SIG-M5 treated with dmso at 0.1 percent for 504 hours (cell line): ENCODE data around the gene THRAP3.
"Not testable (repeated sequence)": the region's sequence is repeated elsewhere in the genome, so short reads cannot be mapped to it uniquely, and the experiment has no call there.

Source experiments
- DNase-seq: peaks from one replicate; lab custom pipeline; 2025; ENCODE audit not compliant: unreplicated experiment; lab: John Stamatoyannopoulos, UW

THRAP3 gene

DNA sequence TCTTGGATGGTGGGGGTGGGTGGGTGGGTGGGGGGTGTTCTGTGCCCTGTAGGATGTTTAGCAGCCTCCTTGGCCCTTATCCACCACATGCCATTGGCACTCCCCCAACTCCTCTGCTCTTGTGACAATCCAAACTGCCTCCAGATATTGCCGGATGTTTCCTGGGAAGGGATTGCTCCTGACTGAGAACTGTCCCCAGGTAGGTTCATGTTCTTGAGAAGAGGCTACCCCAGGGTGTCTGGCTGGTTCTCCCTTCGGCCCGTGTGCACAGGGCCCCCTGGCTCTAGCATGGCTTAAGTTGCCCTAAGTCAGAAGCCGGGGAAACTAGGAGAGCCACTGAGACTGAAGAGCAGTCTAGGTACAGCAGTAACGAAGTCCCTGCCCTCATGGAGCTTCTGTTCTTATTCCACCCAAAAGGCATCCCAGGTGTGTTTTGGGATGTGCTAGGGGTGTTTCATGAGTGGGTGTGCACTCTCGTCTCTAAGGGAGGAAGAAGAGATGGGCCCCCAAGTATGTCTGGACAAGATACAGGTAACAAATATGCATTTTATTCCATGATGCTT, 19.8 kb upstream of the THRAP3 start:
- DNase-seq: no peak

- no peak for DNase-seq
These were observed 17.9 kb upstream of the THRAP3 start for GRCh38 chr1:36206323-36206858.

GRCh38 chr1:36207339-36207738, 16.9 kb upstream of the THRAP3 start:
- DNase-seq: no peak

DNA sequence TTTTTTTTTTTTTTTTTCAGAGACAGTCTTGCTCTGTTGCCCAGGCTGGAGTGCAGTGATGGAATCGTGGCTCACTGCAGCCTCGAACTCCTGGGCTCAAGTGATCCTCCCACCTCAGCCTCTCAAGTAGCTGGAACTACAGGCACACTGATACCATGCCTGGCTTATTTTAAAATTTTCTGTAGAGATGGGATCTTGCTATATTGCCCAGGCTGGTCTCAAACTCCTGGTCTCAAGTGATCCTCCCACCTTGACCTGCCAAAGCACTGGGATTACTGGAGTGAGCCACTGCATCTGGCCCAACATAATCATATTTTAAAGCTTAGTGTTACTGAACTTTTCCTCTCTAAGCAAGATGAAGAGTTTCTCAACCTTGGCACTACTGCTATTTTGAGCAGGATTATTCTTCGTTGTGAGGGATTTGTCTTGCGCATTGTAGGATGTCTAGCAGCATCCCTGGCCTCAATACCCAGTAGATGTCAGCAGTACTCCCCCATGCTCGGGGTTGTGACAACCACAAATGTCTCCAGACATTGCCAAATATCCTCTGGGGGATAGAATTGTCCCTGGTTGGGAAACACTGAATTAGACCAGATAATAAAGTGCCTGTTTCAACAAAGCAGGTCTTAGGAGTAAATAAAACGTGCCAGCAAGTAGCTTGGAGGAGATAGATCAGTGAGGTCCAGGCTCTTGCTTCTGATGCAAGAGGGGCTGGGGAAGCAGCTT, 15.1 kb upstream of the THRAP3 start:
- DNase-seq: peak; percentile 90

DNA sequence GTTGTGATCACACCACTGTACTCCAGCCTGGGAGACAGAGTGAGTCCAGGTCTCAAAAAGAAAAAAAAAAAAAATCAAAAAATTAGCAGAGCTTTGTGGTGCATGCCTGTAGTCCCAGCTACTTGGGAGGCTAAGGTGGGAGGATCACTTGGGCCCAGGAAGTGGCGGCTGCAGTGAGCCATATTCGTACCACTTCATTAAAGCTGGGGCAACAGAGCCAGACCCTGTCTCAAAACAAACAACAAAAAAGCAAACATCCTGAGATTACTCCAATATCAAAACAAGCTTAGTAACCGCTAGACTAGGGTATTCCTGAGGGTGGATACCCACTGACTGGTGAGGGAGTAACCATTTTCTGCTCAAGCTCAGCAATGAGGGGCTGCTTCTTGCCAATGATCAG, 12.9 kb upstream of the THRAP3 start:
- DNase-seq: no peak

DNA sequence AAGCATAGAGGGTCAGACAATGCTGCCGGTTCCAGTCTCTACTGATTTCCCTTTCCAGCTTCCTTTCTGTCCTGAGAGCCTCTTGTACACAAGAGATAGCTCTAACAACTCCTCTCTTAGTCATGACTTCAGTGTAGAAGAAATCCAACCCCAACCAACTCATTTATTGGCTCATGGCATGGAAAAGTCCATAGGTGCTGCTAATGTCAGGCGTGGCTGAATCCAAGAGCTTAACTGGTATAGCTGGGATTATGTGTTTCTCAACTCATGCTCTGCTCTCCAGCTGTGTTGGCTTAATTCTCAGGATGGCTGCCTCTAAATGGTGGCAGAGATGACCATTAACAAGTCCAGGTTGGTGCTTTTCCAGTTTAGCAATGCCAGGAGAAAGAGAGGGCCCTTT, 12.4 kb upstream of the THRAP3 start:
- no peak for DNase-seq

GRCh38 chr1:36212782-36213181, 11.5 kb upstream of the THRAP3 start:
- DNase-seq: peak; percentile 21

DNA sequence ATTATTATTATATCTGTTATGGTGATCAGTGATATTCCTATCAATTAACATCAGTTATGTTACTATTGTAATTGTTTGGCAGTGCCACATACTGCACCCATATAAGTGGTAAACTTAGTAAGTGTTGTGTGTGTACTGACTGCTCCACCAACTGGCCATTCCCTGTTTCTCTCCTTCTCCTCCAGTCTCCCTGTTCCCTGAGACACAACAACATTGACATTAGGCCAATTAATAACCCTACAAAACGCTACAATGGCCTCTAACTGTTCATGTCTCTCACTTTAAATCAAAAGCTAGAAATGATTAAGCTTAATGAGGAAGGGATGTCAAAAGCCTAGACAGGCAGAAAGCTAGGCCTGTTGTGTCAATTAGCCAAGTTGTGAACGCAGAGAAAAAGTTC, 6.6 kb upstream of the THRAP3 start:
- DNase-seq: no peak

DNA sequence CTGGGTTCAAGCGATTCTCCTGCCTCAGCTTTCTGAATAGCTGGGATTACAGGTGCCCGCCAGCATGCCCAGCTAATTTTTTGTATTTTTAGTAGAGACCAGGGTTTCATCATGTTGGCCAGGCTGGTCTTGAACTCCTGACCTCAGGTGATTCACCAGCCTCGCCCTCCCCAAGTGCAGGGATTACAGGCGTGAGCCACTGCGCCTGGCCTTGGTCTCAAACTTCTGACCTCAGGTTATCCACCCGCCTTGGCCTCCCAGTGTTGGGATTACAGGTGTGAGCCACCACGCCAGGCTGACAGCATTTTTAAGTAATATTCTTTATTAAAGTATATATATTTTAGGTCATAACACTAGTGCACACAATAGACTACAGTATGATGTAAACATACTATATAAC, 2.3 kb upstream of the THRAP3 start:
- DNase-seq: not testable (repeated sequence)

- no peak for DNase-seq
These were observed 1.5 kb upstream of the THRAP3 start for GRCh38 chr1:36222481-36223380.

GRCh38 chr1:36223381-36223995, 755 bp upstream of the THRAP3 start:
- peak; percentile 36 for DNase-seq

- peak; percentile 86 for DNase-seq
These were observed 467 bp downstream of the THRAP3 start for GRCh38 chr1:36224537-36225282.

DNA sequence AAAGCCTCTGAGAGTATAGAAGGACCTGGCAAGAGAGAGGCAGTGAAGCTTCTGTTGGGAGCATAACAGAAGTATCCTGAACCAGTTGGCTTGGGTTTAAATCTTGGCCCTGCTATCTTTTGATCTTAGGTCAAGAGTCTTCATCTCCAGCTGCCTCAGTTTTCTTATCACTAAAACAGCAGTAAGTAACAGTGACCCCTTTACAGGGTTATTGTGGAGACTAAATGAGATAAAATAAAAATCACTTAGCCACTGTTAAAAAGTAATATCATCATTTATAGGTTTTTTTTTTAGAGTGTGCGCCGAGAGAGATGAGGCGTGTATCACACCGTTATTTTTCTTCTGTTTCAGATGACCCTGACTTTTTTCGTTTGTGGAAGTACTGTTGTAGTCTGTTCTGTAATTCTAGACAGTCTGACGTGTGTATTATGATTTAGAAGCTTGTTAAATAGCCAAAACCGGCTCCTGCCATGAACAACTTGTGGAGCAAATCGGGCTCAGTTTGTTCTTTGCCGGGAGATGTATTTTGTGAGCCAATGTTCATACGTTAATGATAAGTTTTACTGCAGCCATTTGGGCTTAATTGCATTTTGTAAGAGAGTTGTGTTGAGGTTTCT, 1.1 kb downstream of the THRAP3 start:
- DNase-seq: no peak

- not testable (repeated sequence) for DNase-seq
These were observed 6.0 kb downstream of the THRAP3 start for GRCh38 chr1:36230279-36230678.

DNA sequence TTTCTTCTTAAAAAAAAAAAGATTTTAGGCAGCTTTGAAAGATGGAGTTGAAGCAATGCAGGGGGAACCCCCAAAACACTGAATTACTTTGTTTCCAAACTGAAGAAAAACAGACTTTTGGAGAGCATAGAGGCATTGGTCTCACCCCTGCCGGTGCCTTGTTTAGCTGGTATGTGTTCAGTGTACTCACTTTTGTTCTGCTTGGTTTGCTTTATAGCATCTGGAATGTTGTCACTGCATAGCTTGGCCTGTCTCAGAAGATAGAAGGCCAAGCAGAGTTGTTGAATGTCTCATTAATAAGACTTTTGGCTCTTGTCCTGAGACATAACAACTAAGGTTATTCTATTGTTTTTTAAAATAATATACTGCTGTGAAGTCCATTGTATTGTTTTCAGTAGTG, 6.9 kb downstream of the THRAP3 start:
- no peak for DNase-seq

DNA sequence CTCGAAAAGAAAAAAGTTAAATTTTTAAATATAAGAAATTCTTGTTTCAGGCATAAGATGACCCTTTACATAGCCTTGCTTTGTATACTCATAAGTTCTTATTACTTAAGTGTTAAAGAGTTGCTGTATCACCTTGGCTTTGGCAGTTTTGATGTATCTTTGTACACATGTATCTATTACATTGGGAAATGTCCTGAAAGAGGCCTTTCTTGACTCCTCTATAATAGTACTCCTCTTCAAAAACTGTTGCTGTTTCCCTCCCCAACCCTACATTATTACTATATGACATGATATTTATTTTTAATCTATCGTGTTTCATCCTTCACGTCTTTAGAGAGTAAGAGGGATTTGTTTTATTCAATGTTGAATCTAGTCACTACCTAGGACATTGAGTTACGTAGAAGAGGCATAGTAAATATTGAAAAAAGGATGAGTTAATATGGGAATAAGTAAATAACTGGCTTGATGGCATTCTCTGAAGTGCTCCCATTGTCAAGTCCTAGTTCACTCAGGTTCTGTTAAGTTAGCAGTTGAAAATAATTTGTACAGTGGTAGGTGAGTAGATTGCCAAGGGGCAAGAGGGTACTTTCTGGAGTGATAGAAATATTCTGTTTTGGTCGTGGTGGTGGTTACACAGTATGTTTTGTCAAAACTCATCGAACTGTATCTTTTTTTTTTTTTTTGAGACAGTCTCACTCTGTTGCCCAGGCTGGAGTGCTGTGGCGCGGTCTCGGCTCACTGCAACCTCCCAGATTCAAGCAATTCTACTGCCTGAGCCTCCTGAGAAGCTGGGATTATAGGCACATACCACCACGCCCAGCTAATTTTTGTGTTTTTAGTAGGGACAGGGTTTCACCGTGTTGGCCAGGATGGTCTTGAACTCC, 8.2 kb downstream of the THRAP3 start:
- no peak for DNase-seq

DNA sequence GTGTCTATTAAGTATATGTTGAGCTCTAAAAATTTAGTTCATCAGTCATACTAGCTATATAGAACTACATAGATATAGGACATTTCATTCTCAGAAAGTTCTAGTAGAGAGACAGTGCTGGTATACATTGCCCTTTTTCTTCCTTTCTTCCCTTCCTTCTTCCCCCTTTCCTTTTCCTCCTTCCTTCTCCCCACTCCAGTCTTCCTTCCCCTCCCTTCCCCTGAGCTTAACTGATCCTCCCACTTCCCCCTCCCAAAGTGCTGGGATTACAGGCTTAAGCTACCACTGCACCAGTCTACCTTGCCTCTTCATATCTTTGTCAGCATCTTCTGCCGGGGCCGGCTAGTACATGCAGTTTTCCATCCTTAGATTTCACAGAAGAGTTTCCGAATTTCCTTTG, 12.1 kb downstream of the THRAP3 start:
- DNase-seq: no peak

GRCh38 chr1:36238433-36238832, 14.2 kb downstream of the THRAP3 start:
- DNase-seq: no peak

- no peak for DNase-seq
These were observed 15.8 kb downstream of the THRAP3 start for GRCh38 chr1:36239941-36240637.
